ENCODE measurements around the gene CCDC149. TPM values are rescaled to one million over a fixed set of nuclear protein-coding genes. Genes with fewer than 3 reads are reported as not detected.
A peak's percentile ranks its signal among the peaks of the same experiment; 100 is the strongest.

The CCDC149 gene
- total and polyA plus RNA-seq, 2 of the 8 experiments (the other 6 are each of a cell fraction or from before 2014, with no cell fraction given), result 2.2 to 5.6 TPM

DNA sequence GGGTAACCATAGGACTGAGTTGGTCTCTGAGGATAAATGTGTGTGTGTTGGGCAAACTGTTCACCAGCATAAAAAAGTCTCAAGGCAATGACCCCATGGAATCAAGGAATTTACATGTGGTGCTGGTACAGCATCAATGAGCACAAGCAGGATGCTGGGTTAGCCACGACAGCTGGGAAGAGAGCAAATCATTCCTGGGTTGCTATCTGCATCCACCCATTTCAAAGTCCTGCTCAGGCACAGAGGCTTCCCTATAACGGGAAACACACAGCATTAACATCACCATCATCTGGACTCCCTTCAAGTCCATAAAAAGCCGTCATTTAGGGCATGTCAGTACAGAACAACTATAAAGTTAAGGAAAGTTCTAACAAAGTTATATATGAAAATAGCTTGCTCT, 41.6 kb downstream of the CCDC149 start:
- FAIRE-seq, result no peak
- TF ChIP-seq ASH2L (IDR thresholded peaks at IDR 0.05; ENCODE audit: low read length) (no peak), CREB1 (IDR thresholded peaks at IDR 0.05) (no peak), RAD21 (IDR thresholded peaks at IDR 0.05 in 1 of 2, conservative IDR thresholded peaks at IDR 0.05 in 1 of 2; ENCODE audit: low read depth in 2 of 2, low read length in 2 of 2) (no peak), BACH1 (IDR thresholded peaks at IDR 0.05; ENCODE audit: low read length) (no peak), SIN3A (conservative IDR thresholded peaks at IDR 0.05 in 1 of 2, IDR thresholded peaks at IDR 0.05 in 1 of 2; ENCODE audit: low read depth in 1 of 2, low read length in 2 of 2) (no peak), SIX5 (IDR thresholded peaks at IDR 0.05; ENCODE audit: low read depth, low read length) (no peak), TBP (IDR thresholded peaks at IDR 0.05; ENCODE audit: low read depth, low read length) (no peak), PHF8 (conservative IDR thresholded peaks at IDR 0.05; ENCODE audit: low read depth, low read length) (no peak), MAFK (IDR thresholded peaks at IDR 0.05; ENCODE audit: low read depth, low read length) (no peak), TAF1 (IDR thresholded peaks at IDR 0.05; ENCODE audit: low read depth, low read length) (no peak), POLR2A (IDR thresholded peaks at IDR 0.05; ENCODE audit: control extremely low read depth in 1 of 2, low read depth in 2 of 2, low read length in 2 of 2) (no peak), CHD2 (IDR thresholded peaks at IDR 0.05; ENCODE audit: low read length) (no peak), POU5F1 (IDR thresholded peaks at IDR 0.05; ENCODE audit: low read depth, low read length) (no peak)
- TF ChIP-seq, protein P1, sequence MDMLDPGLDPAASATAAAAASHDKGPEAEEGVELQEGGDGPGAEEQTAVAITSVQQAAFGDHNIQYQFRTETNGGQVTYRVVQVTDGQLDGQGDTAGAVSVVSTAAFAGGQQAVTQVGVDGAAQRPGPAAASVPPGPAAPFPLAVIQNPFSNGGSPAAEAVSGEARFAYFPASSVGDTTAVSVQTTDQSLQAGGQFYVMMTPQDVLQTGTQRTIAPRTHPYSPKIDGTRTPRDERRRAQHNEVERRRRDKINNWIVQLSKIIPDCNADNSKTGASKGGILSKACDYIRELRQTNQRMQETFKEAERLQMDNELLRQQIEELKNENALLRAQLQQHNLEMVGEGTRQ (IDR thresholded peaks at IDR 0.05; ENCODE audit: low read length), result no peak

More for the DNA sequence above, 41.6 kb downstream of the CCDC149 start:
- H3K27ac ChIP-seq (ENCODE audit: low read depth, low read length), result no peak overlapping the region
- no peak overlapping the region for H3K18ac ChIP-seq (ENCODE audit: extremely low read depth, low read length)
- no peaks in the 10 kb centered on the region for H3K23me2 ChIP-seq (ENCODE audit: low read depth, low read length)
- H3K79me1 ChIP-seq (ENCODE audit: low read depth, low read length), result no peaks in the 10 kb centered on the region
- DNase-seq (ENCODE audit: low read depth in 1 of 2, low spot score in 2 of 2), result no peak
- no peaks in the 10 kb centered on the region; a peak in 1 of 7 replicates for H3K27me3 ChIP-seq (replicated peaks in 1 of 4; ENCODE audit: control insufficient read depth in 3 of 4, extremely low read depth in 1 of 4, insufficient read depth in 3 of 4, low read length in 3 of 4)
- H4K8ac ChIP-seq (ENCODE audit: extremely low read depth, insufficient read depth, low read length), result no peak overlapping the region
- H2AK5ac ChIP-seq (ENCODE audit: low read depth, low read length), result no peak overlapping the region
- POLR2A ChIA-PET (ENCODE audit: partially characterized antibody), result no interaction called here
- peaks cover 0 to 12% of the 10 kb centered on the region in 2 experiments; a peak in 1 of 4 replicates for H3K9me3 ChIP-seq (ENCODE audit: insufficient read depth in 2 of 2, low read depth in 1 of 2, low read length in 1 of 2)
- H4K20me1 ChIP-seq (replicated peaks in 1 of 2; ENCODE audit: control insufficient read depth in 1 of 2, insufficient read depth in 2 of 2, low read length in 2 of 2), result no peaks in the 10 kb centered on the region
- no peak overlapping the region for H2BK5ac ChIP-seq (ENCODE audit: low read depth, low read length)
- CTCF ChIA-PET (ENCODE audit: partially characterized antibody), result interaction anchor here (0.7 kb wide), 1 partner anchor 62 kb away, joined by 3 read pairs; no protein-coding TSS in a partner anchor
- no peaks in the 10 kb centered on the region for H3K79me2 ChIP-seq (ENCODE audit: control insufficient read depth in 1 of 2, insufficient read depth in 2 of 2, low read length in 2 of 2)
- 82% methylated on average over 3 of the region's 3 CpGs; no CpG with 5 or more reads in 1 of the 2 experiments for WGBS, 2 experiments (ENCODE audit: extremely low coverage in 1 of 2, insufficient coverage in 1 of 2, insufficient read length in 1 of 2, insufficient replicate concordance in 2 of 2, low coverage in 1 of 2, low lambda C conversion rate in 2 of 2, missing lambda C conversion rate in 1 of 2)
- no peak overlapping the region for H2AFZ ChIP-seq (ENCODE audit: low read length)
- no peak overlapping the region for H3K4me2 ChIP-seq (ENCODE audit: insufficient read depth in 1 of 2, low read depth in 2 of 2, low read length in 2 of 2)
- no peak overlapping the region for H3K14ac ChIP-seq (ENCODE audit: insufficient read length)
- H2BK20ac ChIP-seq (ENCODE audit: low read length), result peak overlapping the region; percentile 77; the same call in 1 of the 2 replicates
- no peak overlapping the region for H3K56ac ChIP-seq (replicated peaks; ENCODE audit: insufficient read length, low read depth, low read length)
- no peak overlapping the region for H3K4me3 ChIP-seq (ENCODE audit: extremely low read depth in 1 of 4, insufficient read depth in 2 of 4, low read depth in 3 of 4, low read length in 4 of 4)
- H3K4ac ChIP-seq (replicated peaks; ENCODE audit: insufficient read length, low read depth, low read length), result no peak overlapping the region
- H2BK15ac ChIP-seq (ENCODE audit: low read length), result no peak overlapping the region
- H3K23ac ChIP-seq (ENCODE audit: insufficient read length), result no peak overlapping the region
- peaks cover 0 to 5% (median 1%) of the 10 kb centered on the region in 4 experiments; a peak in 2 of 8 replicates for H3K36me3 ChIP-seq (ENCODE audit: control insufficient read depth in 2 of 4, insufficient read depth in 4 of 4, low read length in 3 of 4)
- no peak overlapping the region for H4K5ac ChIP-seq (ENCODE audit: insufficient read length, low read depth, low read length)
- no peak overlapping the region for H3K9ac ChIP-seq (replicated peaks in 1 of 4; ENCODE audit: extremely low read depth in 1 of 4, low read depth in 3 of 4, low read length in 3 of 4)
- peak overlapping the region; percentile 35; the same call in 1 of the 2 replicates for H2BK12ac ChIP-seq (ENCODE audit: low read depth, low read length)
- H4K91ac ChIP-seq (replicated peaks; ENCODE audit: insufficient read length, low read length), result no peak overlapping the region
- H3K4me1 ChIP-seq (replicated peaks in 1 of 4; ENCODE audit: control insufficient read depth in 3 of 4, insufficient read depth in 4 of 4, low read length in 3 of 4), result peaks cover 7 to 18% (median 12%) of the 10 kb centered on the region in 4 experiments; a peak in 6 of 7 replicates
- H2BK120ac ChIP-seq (replicated peaks; ENCODE audit: low read depth, low read length), result no peak overlapping the region
